CD4-positive, alpha-beta T cell treated with Interleukin-21 for 1 hour (primary cell): ENCODE data around the gene SIX2.

ENCODE experiments used
- DNase-seq: peaks from one replicate; pipeline ENCODE4 v3.0.0-alpha.2; 2020

Gene SIX2

GRCh38 chr2:44964752-44965236 lies 44.5 kb downstream of the SIX2 start:
- DNase-seq = no peak

- DNase-seq = no peak
Measured at GRCh38 chr2:44962176-44962695, 47.0 kb downstream of the SIX2 start.

GRCh38 chr2:44960871-44961270 lies 48.4 kb downstream of the SIX2 start:
- no peak for DNase-seq

GRCh38 chr2:44959855-44960254 lies 49.4 kb downstream of the SIX2 start:
- DNase-seq = no peak

GRCh38 chr2:44957656-44958327 lies 51.5 kb downstream of the SIX2 start:
- no peak for DNase-seq

- no peak for DNase-seq
Measured at GRCh38 chr2:44956843-44957242, 52.4 kb downstream of the SIX2 start.

GRCh38 chr2:44955593-44956392 lies 53.5 kb downstream of the SIX2 start:
- DNase-seq = peak; percentile 60
